GM21447 (cell line): ENCODE results near the gene SUMO1.
A peak's percentile ranks its signal among the peaks of the same experiment; 100 is the strongest.

Experiments used
- ATAC-seq: cut with Tn5 transposase; IDR thresholded peaks from one replicate; pipeline ENCODE4 v1.9.1; 2021; ENCODE audit not compliant: unreplicated experiment

The SUMO1 gene

DNA sequence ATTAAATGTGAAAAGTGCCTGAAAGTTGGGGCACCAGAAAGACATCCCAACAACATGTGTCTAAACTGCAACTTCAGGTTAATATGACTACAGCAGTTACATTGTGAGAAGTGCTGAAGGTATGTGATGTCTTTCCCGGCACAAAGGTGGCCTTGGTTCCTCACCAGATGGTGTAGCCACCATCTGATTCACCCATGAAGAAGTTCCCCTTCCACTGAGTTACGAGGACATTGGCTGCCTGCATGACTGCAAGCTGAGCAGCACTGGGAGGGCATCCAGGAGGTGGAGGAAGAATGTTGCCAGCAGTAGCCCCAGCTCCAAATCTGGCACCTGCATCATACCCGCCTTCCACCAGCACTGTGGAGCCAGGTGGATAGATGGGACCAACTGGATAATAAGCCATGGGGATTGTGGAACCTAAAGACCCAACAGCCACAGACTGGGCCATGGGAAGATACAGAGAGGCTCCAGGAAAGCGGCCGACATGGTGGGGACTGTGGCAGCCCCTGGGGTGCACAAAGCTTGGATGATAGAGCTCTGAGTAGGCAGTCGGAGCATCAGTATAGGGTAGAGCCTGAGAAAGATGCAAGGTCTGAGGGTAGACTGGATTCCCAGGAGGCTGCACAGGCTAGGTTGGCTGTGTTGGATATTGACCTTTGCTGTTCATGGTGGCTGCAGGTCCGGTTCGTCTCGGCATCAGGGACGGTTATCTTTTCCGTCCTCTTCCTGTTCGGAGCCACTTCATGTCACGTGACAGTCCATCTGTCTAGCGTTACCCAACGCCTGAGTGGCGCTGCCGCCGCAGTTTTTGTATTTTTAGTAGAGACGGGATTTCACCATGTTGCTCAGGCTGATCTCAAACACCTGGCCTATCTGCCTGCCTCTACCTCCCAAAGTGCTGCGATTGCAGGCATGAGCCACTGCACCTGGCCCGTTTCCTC is 36.9 kb downstream of the SUMO1 start:
- no peak for ATAC-seq

DNA sequence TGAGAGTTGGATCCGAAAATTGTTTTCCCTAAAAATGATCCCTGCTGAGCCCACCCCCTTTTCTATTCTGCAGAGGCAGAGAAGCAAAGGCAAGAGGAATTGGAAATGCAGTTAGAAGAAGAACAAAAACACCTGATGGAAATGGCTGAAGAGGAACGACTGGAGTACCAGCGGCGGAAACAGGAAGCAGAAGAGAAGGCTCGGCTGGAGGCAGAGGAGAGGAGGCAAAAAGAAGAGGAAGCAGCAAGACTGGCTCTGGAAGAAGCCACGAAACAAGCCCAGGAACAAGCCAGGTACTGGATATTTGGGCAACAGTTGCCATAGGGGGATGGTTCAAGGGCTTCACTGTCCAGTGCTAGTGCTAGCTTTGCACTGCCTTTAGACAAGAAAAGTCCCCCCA is 41.7 kb downstream of the SUMO1 start:
- ATAC-seq = no peak

DNA sequence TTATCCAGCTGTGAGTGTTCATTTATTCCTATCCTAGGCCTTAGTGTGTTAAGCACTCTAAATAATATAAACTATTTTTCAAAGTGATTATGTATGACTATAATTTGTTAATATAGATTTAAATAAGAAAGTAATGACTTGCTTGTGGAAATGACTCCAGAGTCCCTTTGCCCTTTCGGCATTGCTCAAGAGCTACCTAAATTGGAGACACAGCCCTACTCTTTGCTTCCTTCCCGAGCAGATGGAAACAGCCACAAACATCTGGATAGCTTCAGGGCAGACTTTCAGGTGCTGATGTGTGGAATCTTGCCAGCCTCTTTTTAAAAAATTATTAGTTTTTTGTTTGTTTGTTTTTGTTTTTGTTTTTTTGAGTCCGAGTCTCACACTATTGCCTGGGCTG is 44.0 kb downstream of the SUMO1 start:
- ATAC-seq = no peak

DNA sequence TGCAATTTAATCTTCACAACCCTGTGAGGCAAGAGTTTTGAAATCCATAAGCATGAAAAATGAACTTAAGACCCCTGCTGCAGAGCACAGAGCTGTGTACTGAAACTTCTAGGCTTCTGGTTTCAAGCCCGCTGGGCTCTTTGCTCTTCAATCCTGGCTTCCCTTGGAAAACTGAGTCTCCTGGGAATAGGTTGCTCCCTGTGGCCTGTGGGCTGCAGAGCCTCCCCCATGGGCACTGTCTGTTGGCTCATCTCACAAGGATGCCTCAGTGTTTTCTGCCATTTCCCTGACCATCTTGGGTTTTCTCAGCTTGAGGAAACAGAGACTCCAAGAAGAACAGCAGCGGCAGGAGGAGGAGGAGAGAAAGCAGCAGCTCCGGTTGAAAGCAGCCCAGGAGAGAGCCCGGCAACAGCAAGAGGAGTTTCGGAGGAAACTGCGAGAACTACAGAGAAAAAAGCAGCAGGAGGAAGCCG is 44.5 kb downstream of the SUMO1 start:
- ATAC-seq = no peak

DNA sequence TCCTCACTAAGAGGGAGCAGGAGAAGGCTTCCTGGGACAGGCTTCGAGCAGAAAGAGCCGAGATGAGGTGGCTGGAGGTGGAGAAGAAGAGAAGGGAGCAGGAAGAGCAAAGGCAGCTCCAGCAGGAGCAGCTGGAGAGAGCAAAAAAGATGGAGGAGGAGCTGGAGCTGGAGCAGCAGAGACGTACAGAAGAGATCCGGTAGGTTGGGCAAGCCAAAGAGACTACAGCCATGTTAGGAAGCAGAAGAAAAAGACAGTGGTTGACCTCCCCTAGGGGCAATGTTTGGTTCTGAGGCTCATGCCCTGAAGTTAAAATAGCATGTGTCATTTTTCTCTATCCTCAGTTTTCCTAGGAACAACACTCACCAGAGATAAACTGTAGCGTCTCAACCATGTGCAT is 45.1 kb downstream of the SUMO1 start:
- ATAC-seq = no peak

DNA sequence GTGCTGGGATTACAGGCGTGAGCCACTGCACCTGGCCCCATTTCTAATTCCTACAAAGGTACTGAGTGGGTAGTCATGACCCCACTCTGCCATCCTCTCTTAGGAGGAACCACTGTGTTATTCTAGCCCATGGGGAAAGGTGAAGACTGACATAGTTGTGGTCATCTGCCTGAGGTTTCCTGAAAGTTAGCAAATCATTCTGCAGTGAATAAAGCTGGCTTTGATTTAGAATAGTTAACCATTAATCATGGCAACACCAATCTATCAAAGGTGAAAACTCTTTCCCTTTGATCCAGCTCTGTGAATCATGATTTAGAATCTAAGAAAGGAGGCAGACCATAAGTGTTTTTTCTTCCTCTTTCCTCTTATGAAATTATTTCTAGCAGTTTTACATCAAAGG is 50.8 kb downstream of the SUMO1 start:
- ATAC-seq = no peak

DNA sequence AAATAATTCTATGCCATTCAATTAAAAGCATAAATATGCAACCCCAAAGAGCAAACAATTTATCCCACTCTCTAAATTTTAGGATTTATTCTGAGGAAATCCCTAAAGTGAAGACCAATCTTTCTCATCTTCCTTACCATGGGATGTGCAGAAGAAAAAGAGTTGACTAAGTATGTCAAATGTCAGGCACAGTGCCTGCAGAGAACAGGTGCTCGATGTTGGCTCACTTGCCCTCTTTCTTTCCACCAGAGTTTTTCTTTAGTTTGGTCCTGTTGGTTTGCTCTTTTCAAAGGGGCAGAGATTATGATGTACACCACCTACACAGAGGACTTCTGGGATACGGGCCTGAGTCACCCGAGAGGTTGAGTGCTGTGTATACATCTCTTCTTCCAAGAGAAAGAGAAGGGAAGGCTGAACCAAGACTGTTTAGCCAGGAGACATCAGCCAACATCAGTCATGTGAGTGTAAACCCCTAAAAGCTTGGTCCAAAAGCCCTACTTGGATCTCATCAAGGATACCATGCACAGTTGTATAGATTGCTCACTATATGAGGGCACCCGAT is 51.7 kb downstream of the SUMO1 start:
- ATAC-seq = no peak

DNA sequence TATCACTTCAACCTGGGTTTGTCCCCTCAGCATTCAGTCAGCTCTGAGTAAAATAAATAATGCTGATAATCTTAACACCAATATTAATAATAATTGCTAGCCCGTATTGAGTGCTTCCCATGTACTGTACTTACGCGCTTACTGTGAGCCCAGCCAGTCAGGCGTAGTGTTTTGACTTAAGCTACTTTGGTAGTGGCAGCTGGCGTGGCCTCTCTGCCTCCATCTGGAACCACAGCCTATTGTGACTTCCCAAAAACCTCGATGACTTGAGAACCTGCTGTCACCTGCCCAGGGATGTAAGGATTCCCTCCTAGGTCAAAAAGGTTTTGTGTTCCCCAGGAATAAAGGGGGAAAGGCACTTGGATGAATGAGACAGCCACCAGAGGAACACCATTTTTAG is 53.2 kb downstream of the SUMO1 start:
- ATAC-seq = no peak

DNA sequence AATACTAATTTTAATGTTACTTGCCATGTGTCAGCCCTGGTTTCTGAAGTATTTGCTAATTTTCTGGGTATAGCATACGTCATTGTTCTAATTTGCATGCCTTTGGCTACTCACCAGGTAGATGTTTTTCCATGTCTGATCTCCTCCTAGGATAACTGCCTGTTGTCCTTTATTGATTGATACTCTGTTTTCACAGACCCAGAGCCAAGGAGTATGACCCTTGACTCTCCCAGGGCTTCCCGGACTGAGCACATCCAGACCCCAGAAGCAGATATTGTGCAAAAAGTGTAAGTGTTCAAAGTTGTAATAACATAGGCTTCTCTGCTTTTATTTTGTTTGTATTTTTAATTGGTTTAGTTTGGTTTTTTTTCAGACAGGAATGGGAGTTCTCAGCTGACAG is 53.8 kb downstream of the SUMO1 start:
- no peak for ATAC-seq

DNA sequence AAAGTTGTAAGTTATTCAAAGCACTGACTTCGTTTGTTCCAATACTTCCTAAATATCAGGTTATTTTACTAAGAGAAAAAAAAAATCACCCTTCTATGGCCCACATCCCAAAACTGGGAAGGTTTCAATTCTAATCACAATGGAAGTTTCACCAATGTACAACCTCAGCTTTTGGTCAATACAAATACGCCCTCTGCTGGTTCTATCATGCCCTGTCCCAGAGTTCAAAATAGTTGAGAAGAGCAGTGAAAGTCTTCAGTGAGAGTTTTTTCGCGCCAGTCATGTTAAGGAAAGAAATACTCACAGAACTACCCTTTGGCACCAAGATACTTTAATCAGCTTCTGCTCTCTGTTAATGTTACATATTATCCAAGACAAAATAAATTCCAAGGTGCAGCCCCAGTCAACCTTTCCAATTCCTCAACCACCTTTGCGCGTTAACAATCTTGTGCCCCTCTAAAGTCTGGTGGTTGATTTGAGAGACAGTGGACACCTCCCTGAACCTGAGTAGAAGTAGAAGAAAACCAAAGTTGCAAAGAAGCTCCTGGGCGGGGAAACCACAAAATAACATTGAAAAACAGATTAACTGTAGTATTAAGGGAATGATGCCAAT is 59.9 kb downstream of the SUMO1 start:
- ATAC-seq = no peak

DNA sequence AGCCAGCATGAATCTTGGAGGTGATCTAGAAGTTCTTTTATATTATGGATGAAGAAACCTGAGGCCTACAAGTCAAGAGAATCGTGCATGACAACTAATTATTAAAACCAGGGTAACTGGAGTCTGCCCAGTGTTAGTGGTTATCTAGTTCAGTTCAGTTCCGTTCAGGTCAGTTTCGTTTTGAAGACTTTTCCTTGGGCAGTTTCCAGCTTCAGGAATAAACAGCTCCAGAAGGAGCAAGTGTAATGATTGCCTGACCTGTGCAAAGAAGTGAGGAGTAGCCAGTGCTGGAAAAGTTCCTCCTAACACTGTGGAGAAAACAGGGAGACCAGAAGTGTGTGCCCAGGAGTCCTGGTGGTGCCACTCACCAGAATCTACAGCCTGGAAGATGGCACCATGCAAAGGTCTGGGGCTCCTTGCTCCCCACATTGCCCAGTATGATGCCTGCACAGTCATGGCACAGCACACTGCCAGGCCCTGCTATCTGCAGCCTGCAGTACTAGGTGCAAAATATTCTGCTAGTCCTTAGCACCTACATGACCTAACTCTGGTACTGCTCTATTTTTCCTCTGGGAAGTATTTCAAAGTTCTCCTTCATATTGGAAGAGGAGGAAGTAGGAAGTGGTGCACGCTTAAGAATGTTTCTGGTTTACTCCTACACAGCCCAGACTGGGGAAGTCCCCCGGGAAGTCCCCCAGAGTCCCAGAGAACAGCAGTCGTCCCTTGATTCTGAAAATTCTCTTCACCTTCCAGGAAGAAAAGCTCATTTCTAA is 65.8 kb downstream of the SUMO1 start:
- peak; percentile 84 for ATAC-seq

DNA sequence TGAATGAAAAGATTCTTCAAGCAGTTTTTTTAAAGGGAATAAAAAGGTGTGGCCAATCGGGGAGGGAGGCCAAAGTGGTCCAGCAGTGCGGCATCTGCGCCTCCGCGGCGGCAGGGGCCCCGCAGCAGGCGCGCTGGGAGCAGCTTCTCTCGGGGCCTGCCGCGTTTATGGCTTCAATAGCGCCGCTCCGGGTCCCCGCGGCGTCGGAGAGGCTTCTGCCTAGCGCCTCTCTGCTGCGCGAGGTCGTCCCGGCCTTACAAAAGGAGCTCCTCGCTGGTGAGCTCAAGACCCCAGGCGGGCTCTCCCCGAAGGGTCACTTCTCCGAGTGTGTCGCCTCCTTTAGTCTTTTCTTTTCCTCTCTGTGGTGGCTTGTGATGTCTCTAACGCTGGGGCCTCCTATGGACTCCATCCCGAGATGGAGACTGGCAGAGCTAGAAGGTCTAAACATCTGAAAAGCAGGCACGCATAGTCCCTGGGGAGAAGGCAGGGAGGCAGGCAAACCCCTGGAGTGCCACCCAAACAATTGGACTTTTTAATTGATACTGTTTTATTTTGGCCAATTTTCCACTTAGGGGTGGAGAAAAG is 67.1 kb downstream of the SUMO1 start:
- no peak for ATAC-seq

DNA sequence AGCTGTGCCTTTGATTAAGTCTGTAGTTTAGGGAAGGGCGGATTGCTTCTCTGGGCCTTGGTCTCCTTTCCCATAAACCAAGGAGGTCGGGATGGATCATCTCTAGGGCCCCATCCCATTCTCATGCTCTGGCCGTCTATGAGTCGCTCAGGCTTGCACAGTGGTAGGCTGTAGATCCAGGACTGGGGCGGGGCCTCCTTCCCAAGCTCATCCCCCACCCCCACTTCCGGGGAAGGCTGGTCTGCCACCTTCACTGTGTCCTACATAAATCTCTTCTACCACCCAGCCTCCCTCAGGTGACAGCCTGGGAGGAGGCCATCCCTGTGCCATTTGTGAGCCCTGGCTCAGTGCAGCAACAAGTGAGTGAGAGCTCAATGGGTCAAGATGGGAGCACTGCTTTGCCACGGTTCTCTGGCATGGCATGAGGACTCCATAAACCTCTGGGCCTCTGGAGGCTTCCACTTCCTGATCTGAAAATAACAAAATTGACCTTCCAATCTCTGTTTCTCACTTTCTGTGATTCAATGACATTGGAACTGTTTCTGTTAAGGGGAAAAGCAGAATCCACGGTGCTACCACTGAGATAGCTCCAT is 68.5 kb downstream of the SUMO1 start:
- no peak for ATAC-seq

DNA sequence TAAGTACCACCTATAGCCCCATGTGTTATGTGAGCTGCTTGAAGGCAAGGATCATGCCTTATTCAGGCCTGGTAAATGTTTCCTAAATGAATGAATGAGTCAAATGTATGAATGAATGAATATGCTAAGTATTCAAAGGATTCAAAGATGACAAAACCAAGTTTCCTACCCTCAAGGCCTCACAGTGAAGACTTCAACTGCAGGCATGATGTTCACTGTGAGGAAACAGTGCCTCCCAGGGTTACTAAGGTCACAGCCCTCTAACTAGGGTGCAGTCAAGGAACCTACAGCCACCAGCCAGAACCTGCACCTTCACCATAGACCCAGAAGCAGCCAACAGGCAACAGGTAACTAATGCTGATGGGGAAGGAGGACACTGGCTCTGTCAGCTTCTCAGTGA is 69.3 kb downstream of the SUMO1 start:
- no peak for ATAC-seq

DNA sequence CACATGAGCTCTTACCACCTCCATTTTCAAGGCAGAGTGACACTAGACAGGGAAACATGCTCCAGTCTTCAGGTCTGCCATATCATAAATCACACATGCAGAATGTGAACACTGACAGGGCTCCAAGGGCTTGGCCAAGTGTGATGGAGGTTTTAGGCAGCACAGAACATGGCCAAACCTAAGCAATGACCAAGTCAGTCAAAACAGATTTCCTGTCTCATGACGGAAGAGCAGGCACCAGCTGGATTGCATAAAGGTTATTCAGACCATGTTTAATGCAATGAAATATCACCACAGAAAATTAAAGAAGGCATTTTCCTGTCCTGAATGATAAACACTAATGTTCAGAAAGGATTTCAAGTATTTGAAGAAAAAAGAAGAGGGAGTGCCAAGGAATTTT is 72.5 kb downstream of the SUMO1 start:
- ATAC-seq = no peak

DNA sequence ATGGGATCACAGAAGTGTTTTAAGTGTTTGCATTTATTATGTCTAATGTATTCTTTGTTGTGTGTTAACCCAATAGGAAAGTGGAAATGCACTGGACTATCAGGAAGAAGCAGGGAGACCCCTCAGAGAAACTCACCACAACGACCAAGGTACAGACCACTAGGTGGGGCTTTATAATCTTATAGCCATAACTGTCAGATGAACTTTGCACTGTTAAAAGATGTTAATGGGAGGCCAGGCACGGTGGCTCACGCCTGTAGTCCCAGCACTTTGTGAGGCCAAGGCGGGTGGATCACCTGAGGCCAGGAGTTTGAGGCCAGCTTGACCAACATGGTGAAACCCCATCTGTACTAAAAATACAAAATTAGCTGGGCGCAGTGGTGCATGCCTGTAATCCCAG is 73.2 kb downstream of the SUMO1 start:
- no peak for ATAC-seq

DNA sequence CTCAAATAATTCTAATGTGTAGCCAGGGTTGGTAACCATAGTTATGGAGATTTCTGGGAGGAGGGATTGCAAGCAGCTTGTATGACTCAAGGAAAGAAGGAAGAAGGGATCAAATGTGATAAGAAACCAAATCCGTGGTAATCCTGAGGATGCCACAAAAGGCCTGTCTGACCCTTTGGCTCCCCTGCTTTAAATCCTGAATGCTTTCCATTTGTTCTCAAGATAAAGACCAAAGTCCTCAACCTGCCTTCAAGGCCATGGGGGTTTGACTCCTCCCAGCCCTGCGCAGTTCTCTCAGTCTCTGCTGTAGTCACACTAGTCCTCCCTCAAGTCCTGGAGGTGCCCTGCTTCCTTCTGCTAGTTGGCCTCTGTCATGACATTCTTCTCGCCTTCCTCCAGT is 74.0 kb downstream of the SUMO1 start:
- ATAC-seq = no peak

DNA sequence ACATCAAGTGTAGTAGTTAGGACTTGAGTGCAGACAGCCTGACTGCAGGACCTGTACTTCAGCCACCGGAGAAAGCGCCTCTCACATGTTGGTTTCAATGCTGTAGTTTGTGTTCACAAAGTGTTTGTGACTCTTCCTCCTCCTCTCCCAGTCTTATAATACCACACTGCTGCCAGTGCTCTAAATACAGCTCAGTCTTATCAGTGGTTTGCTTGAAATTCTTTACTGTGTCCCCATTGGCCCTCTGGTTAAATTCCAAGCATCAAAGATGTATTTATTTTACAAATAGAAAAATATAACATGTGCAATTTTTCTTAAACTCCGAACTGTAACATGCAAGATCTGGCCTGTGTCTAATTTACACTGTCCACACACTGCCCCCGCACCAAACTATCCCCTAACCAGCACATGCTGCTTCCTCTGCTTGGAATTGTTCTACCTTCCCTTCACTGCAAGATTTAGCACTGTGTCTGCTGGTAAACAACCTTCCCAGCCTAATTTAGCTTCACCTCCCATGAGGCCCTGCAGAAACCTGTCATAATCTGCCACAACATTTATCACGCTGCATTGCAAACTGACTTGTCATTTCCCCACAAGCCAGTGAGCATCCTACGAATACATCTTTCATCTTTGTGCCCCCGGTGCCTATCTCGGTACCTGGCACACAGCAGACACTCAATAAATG is 77.1 kb downstream of the SUMO1 start:
- ATAC-seq = no peak

DNA sequence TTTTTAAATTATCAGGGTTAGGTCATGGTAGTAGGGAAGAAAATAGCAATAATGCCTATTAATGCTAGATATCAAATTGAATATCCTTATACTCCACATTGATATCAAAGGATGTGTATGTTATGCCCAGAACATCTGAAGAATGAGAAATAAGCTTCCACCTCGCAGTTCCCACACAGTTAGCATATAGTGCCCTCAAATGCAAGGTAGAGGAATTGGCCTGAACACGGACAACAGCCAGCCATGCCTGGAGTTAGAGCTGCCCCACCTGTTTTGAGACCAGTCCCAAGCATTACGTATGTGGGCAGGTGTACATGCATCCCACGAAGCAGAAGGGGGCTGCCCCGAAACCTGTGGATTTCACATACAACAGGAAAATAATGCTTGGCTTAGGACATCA is 79.6 kb downstream of the SUMO1 start:
- ATAC-seq = no peak
